Measurements from ENCODE around the gene ST3GAL5.

The ST3GAL5 gene

DNA sequence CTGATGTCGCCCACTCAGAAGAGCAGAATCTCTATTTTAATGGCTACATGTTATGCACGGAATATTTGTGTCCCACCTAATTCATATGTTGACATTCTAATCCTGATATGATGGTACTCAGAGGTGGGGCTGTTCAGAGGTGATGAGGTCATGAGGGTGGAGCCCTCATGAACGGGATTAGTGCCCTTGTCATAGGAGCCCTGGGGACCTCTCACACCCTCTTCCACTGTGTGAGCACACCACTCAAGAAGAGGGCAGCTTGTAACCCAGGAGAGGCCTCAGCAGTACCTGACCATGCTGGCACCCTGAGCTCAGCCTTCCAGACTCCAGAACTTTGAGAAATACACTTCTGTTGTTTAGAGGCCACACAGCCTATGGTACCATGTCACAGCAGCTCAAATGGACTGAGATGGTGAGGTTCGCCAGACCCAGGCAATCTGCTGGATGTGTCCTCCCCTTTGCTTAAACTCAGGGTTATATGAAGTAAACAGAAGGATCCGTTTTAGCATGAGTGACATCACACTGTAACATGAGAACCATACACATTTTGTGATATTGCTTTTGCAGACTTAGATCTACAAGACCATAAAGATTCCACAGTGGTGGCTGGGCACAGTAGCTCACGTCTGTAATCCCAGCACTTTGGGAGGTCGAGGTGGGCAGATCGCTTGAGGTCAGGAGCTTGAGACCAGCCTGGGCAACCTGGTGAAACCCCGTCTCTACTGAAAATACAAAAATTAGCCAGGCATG, 86.3 kb downstream of the ST3GAL5 start:
- DNase-seq: no peak

DNA sequence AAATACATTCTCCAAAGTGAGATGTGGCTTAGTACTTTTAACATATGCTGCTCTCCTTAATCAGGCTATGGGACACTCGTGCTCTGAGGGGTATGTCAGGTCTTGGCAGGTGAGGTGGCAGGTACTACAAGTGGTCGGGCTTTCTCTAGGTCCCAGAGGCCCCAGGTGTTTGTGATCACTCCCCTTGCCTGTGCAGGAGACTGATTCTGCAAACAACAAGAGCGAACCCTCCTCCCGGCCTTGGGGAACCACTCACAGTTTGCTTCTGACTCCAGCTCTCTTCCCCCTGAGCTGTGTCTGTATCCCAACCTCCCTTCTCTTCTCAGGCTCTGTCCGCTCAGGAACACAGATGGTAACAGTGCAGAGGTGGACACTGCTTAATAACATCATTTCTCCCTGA, 86.9 kb downstream of the ST3GAL5 start:
- DNase-seq: no peak

DNA sequence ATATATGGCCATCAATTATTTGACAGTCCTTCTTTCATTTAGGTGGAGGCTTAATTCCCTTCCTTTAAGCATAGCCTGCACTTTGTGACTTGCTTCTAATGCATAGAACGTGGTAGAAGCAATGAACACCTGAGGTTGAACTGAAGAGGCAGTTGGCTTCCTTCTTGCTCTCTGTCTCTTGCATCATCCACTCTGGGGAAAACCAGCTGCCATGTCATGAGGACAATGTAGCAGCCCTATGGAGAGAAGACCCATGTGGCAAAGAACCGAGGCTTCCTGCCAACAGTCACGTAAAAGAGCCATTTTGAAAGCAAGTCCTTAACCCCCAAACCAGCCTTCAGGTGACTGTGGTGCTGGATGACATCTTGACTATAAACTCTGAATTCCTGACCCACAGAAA, 88.2 kb downstream of the ST3GAL5 start:
- DNase-seq: no peak

DNA sequence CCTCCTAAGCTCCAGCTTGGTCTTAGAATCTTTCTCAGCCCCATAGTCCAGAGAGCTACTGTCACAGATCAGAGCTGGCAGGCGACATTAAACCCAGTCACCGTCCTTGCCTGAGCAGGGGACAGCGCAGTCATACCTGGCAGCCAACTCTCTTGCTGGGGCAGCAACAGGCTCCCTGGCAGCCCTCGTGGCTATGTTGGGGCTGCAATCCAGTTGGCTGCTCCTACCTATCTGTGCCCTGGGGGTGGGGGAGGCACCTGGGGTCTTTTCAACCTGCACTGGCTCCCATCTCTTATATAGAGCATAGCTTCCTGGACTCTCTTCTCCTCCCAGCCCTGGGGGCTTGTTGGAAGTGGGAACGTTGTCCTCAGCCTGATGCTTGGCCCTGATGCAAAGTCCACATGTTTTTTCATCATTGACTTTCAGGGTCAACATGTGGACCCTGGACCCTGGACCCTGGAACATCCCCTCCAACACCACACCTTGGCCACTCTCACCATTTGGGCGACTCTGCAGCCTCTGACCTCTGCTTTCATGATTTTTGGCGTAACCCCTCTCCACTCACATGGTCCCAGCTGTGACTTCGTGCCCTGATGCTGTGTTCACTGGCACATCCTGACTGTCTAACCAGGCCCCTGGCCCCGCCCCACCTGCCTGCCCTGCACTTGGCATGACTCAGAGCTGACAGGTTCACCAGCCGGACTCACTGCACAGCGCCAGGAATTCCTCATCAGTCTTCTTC, 89.4 kb downstream of the ST3GAL5 start:
- peak; percentile 25 for DNase-seq

DNA sequence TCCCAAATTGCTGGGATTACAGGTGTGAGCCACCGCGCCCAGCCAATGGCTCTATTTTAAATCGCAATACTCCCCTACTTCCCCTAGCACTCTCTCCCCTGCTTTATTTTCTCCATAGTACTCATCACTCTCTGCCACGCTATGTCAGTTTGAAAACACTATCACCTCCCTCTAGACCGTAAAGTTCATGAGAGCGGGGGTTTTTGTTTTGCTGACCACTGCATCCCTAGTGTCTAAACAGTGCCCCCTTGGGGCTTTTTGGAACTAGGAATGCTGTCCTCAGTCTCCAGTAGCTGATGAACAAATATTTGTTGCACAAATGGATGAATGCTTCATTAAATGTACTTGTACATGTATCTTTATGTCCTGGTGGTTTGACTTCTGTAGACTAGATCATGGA, 90.9 kb downstream of the ST3GAL5 start:
- peak; percentile 58 for DNase-seq

DNA sequence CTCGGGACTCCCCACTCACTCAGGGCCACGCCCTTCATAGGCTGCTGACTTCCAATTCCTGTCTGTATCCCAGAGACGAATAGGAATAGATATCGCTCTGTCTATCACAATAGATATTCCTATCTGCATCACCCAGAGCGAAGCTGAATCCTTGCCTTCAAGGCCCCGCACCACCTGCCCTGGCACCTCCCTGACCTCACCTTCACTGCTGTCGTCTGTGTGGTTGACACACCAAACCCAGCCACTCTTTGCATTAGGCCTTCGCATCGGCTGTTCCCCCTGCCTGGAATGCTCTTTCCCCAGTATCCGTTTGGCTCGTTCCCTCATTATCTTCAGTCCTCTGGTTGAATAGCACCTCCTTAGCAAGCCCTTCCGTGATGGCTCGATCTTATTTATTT, 91.5 kb downstream of the ST3GAL5 start:
- DNase-seq: no peak

DNA sequence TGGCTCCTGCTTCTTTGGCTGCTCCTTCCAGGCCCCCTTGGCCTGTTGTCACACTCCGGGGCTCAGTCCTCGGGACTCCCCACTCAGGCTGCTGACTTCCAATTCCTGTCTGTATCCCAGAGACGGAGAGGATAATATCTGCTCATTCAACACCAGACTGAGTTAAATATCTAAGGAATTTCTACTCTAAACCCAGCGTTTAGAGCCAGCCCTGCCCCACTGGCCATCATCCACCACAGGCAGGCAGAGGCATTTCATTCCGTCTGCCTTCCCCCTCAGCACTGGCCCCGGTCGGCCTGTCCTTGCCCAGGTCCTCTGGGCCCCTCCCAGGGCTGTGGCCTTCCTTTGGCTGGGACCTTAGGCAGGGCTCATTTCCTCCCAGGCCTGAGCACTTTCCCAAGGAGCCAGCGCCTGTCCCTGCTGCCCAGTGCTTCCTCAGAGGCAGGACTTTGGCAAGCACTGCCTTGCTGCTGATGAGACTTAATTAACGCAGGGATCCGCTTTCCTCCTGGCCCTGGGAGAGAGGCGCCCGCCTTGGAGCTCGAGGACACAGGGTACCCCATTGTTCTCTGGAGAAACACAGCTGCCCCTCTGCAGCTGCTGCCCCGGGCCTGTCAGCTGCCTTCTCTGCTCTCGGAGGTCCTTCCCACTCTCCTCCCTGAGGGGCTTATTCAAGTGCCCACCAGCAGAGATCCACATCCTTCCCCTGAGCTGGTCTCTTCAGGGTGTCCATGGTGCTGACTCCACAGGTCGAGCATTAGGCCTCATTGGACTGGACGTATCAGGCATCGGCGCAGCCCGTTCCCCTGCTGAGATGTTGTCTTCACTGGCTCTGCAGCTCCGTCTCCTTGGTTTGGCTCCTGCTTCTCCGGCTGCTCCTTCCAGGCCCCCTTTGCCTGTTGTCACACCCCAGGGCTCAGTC, 92.2 kb downstream of the ST3GAL5 start:
- DNase-seq: peak; percentile 36

DNA sequence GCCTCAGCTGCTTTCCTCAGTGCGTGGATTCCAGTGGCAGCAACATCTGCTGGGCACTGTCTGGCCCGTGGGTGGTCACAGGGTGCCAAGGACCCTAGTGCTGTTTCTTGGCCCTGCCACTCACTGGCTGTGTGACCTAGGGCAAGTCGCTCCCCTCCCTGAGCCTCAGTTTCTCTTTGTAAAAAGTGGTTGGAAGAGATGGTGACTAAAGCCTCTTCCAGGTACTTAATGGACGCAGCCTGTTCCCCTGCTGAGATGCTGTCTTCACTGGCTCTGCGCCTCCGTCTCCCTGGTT, 92.8 kb downstream of the ST3GAL5 start:
- no peak for DNase-seq

DNA sequence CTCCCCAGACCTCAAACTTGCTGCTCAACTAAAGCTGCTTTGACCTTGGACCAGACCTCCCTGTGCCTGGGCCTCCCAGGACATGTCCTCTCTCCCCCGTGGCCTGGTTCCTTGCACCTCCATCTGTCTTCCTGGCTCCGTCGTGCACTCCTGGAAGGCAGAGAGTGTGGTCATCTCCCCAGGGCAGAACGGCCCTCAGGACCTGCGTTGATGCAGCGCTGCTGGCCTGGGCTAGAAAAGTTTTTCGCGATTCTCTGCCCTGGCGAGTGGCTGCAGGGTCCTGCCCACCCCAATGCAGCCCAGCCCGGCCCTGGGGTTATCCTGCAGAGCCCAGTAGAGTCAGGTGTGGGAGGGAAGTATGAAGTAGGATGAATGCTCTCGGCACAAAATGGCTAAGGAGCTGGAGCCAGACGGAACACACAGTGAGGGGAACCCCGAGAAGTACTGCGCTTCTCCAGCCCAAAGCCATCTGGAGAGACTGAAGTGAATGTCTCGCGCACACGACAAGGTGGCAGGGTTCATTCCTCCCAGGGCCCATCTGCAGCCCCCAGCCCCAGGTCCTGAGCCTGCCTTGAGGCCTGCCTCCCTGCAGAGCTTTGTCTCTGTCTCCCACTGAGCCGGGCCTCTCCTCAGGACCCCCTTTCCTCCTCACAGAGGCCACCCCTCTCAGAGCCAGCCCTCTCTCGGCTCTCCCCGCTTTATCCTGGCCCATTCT, 93.3 kb downstream of the ST3GAL5 start:
- DNase-seq: no peak

DNA sequence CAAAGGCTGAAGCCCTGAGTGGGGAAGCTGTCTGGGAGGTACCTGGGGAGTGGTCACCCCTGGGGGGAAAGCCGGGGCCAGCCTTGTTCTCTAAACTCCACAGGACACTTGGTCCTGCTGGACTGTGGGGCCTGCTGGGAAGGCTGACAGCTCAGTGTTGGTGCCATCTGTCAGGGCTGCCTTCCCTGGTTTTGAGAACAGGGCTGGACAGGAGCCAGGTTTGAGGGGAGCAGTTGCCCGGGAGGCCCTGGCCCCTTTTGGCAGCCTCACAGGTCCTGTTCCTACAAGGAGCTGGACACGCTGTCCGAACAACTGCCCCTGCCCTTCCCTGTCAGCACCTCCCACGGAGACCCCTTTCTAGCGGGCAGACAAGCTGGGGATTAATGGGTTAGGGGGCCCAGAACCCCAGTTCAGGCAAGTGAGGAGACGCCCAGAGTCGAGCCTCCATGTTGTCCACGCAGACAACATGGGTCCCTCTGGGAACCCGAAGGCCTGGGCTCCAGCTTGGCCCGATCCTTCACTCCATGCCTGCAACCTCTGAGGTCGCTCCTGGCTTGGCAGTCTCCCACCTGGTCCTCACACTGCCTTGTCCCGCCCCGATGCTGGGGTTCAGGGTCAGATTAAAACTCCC, 94.2 kb downstream of the ST3GAL5 start:
- DNase-seq: no peak

DNA sequence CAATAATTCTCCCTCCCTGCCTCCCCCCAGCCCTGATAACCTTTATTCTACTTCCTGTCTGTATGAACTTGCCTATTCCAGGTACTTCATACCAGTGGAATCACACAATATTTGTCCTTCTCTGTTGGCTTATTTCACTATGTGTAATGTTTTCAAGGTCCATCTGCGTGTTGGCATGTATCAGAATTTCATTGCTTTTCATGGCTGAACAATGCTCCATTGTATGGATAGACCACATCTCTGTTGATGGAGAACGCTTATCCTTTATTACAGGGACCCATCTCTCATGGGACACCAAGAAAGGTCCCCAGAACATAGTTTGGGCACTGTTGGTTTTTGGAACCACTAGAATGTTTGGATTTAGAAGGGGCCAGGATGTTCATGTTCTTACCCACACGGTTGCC, 94.8 kb downstream of the ST3GAL5 start:
- no peak for DNase-seq

DNA sequence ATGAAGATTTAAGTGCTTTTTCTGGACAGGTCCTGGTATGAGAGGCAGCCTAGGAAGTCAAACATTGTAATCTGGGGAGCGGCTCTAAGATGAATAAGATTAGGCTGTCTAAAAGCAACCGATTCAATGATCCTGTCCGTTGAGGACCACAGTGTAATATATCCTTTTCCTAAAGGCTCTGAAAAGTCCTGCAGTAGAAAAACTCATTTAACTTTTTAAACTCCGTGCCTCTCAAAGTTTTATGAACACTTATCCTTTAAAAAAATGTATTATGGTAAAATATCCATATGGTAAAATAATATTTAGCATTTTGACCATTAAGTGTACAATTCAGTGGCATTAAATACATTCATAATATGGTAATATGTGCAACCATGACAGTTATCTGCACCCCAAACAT, 95.2 kb downstream of the ST3GAL5 start:
- no peak for DNase-seq

DNA sequence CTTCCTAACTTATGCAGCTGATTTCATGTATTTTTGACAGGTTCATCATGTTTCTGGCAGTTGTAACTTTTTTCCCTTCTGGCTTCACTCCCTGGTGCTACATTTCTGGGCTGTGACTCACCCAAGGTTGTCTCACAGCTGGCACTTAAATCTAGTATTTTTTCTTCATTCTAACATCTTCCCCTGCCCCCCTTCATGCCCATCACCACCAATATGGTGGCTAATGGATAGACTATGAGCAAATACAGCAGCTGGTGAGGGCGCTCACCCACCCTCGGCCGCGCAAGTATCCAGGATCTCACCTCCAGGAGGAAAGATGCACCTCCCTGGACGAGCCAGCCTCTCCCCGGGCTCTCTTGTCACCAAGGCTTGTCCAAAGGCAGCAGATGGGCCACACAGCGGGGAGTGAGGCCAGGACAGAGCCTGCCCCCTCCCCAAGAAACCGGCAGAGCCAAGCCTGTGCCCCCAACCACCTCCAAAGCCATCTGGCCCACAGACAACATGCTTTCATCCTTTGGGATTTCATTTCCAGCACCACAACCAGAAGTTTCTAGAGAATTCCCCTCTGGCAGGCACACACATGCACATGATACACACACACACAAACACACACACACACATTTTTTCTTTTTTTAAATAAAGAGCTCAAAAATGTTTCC, 95.9 kb downstream of the ST3GAL5 start:
- DNase-seq: peak; percentile 81

DNA sequence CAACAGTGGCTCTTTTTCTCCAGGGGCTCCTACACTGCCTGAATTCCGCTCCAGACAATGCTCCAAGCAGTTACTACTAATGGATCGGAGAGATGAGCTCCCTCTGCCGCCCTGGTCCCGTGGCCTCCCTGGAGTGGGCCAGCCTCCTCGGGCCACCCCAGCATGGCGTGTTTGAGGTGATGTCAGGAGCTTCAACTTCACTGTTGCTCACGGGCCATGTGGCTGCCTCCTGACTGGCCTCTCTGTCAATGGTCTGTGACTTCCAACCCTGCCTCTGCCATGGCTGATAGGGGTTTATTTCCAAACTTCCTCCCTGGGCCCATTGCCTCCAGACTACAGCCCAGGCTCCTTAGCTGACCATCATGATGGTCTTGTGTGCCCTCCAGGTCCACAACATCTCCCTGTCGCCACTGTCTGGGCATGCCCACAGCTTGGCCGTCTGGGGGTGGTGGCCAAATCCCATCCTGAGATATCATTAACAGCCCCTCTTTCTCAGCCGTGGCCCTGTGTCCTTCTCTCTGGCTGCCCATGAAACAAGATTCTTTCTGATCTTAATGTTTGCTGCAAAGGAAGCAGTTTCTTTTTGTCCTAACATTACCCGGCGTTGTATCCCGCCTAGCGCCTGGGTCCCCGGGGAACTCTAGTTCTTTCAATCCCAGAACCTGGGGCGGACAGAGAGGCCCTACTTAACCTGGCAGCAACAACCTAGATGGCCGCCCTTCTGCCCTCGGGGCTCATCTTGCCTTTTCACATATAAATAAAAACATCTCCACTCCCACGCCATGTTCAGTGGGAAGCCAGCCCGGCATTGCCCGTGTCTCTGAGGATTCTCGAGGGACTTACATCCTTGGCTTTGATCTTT, 96.9 kb downstream of the ST3GAL5 start:
- no peak for DNase-seq

DNA sequence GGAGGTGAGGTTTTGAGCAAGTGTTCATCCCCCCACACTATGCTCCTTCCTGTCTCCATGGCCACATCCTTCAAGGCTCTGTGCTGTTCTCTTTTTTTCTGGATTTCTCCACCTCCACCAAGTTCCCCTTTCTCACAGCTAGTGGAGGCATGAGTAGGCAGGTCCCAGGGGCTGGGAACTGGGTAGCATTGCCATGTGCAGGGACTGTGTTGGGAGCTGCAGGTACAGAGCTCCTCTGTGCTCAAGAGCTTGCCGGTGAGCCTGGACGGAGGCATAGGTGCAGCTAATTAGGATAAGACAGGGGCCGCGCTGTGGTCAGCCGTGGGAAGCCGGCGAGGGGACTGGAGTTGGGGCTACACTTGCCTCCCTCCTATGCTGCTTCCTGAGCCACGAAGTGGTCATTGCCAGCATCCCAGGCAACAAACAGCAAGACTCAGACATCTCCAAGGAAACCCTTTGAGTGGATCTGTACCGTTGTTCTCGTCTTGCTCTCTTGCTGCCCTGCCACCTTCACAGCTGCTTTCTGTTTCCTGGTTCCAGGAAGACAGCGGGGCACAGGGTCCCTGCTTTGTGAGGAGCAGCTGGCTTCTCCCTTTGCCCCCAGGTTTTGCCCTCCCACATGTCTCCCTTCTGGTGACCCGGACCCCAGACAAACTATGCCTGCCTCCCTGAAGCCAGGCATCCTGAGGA, 98.1 kb downstream of the ST3GAL5 start:
- no peak for DNase-seq

DNA sequence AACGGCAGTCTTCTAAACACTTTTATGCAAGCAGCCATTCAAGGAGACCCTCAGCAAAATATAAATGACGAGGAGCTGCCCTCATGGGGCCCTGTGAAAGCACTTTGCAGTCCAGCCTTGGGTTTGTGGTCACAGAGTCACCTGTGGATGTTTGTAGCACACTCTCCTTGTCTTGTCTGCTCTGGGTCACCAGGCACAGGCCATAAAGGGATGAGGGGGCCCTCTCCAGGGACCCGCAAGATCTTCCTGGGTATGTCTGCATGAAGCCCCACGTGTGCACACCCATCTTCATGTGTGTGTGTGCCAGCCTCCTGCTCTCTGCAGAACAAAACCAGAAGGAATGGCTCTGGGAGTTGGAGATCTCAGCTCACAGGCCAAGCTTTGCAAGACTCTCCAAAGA, 98.8 kb downstream of the ST3GAL5 start:
- no peak for DNase-seq

DNA sequence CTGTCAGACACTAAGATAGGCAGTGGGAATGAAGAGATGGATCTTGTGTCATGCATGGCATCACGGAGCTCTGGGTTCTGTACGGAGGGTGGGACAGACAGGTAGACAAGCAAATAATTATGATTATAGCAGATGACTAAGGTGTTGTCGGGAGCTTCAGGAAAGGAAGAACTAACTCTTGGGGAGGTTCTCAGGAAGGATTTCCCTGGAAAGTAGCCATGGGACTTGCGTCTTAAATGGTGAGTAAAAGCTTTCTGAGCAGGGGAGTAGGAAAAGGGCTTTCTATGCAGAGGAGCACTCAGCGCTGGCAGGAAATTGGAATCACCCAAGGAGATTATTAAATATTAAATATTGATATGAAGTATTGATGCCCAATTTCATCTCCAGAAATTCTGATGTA, 99.5 kb downstream of the ST3GAL5 start:
- no peak for DNase-seq

DNA sequence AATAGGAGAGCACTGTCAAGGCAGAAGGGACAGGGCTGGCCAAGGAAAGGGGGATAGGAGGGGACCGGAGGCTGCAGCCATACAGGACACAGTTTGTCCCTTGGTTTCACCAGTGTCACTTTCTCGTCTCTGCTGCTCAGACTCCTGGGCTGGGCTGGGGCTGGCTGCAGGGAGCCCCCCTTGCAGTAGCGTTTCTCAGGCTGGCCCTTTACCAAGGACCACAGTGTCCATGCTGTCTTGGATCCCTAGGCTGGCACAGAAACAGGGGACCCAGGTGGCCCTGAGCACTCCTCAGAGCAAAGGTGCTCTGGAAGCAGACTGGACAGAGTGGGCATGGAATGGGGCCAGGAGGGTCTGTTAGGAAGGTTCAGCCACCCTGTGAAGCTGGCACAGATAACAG, 100.2 kb downstream of the ST3GAL5 start:
- no peak for DNase-seq

DNA sequence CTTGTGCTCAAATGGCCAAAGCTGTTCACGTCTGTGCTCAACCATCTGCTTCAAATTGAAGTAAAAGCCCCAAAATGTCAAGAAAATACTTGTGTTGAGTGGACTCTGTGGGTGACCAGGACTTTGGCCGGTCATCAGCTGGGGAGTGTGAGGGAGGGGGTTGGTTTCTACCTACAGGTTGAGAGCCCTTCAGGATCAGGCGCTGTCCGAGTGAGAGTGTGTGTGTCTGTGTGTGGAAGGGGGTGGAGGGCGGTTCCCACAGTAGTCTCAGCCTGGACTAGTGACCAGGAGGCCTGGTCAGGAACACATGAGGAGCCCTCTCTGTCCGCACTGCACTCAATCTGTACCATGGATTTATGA, 100.8 kb downstream of the ST3GAL5 start:
- no peak for DNase-seq

DNA sequence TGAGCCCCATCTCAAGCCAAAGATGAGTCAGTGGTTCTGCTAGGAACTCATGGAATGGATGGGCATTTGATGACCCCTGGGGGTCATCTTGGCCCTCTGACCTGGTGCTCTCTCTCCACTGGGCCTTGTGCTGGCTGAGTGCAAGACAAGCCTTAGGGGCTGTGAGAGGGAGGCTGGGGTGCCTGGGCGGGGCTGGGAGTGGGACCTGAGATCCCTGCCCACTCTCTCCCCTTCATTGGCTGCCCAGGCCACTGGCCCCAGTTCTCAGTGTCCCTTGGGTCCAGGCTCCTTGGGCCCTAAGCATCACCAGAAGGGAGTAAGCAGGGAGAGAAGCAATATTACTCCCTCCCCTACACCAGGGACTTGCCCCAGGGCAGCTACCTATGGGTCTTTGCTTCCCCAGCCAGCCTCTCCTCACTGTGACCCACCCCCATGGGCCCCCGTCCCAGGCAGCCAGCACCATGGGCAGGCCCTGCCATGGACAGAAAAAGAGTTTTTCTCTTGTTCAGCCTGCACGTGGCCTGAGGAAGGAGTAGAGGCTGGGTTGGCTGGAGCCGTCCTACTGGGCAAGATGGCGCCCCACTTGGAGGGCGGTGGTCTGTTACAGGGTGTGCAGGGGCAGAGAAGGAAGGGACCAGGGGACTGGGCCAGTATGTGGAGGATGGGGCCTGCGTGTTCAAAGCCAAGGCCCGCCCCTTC, 101.4 kb downstream of the ST3GAL5 start:
- no peak for DNase-seq
